ENCODE data around the gene NCOA1. TPM values are rescaled to one million over a fixed set of nuclear protein-coding genes. Genes with fewer than 3 reads are reported as not detected.

The NCOA1 gene
- total and polyA plus RNA-seq, 2 of the 4 experiments (the other 2 are of a cell fraction), result 6.7 to 11.3 TPM

- TF ChIP-seq SMC3 (IDR thresholded peaks at IDR 0.05; ENCODE audit: low read depth, low read length), result no peak
Observed at GRCh38 chr2:24722141-24722790, 231.2 kb downstream of the NCOA1 start (continued).

GRCh38 chr2:24723191-24723590 is 232.1 kb downstream of the NCOA1 start:
- no CpG with 5 or more reads among the region's 1 CpG for WGBS, 2 experiments (ENCODE audit: extremely low coverage in 2 of 2, insufficient read length in 1 of 2)
- H3K4ac ChIP-seq (ENCODE audit: low read depth, low read length), result no peak overlapping the region

More at GRCh38 chr2:24723191-24723590, 232.1 kb downstream of the NCOA1 start:
- no peak for ATAC-seq (ENCODE audit: low read depth)
- no peak overlapping the region for H2AK9ac ChIP-seq (replicated peaks; ENCODE audit: low read depth, low read length, poor library complexity)
- H3K56ac ChIP-seq (ENCODE audit: extremely low read depth, insufficient read depth, low read length), result no peak overlapping the region
- TF ChIP-seq BHLHE40 (IDR thresholded peaks at IDR 0.05; ENCODE audit: low read depth, low read length), result no peak
- TF ChIP-seq CEBPB (IDR thresholded peaks at IDR 0.05; ENCODE audit: low read depth, low read length), result no peak
- TF ChIP-seq CHD1 (IDR thresholded peaks at IDR 0.05; ENCODE audit: low read depth, low read length), result no peak
- no peak for TF ChIP-seq MAZ (IDR thresholded peaks at IDR 0.05; ENCODE audit: borderline replicate concordance, low read depth, low read length)
- no peak for TF ChIP-seq USF2 (IDR thresholded peaks at IDR 0.05; ENCODE audit: low read depth, low read length)
- H3K4me1 ChIP-seq (ENCODE audit: control insufficient read depth, insufficient read depth, low read length), result peaks cover 2% of the 10 kb centered on the region; the same call in 1 of the 2 replicates
- ChIA-PET CTCF (no interaction called here), POLR2A (ENCODE audit: unreplicated experiment) (no interaction called here)
- H3K18ac ChIP-seq (ENCODE audit: low read depth, low read length), result no peak overlapping the region
- DNase-seq, result no peak
- no peak overlapping the region for H3K14ac ChIP-seq (replicated peaks; ENCODE audit: low read depth, low read length)
- 0 out of 2 replicates have a peak, but pooled peaks cover 1% of the 10 kb centered on the region for H3K36me3 ChIP-seq (ENCODE audit: control insufficient read depth, insufficient read depth, low read length)
- no peaks in the 10 kb centered on the region for H3K79me1 ChIP-seq (ENCODE audit: low read depth in 1 of 2, low read length in 2 of 2)
- no peaks in the 10 kb centered on the region for H3K9me3 ChIP-seq (ENCODE audit: control insufficient read depth, insufficient read depth, low read length)
- H3K23ac ChIP-seq (ENCODE audit: low read depth, low read length), result no peak overlapping the region
- no peak overlapping the region for H2BK5ac ChIP-seq (ENCODE audit: low read depth, low read length, poor library complexity, severe bottlenecking)
- H3K27ac ChIP-seq (ENCODE audit: insufficient read depth, low read length), result no peak overlapping the region
- no peak overlapping the region for H4K91ac ChIP-seq (ENCODE audit: insufficient read depth, low read depth, low read length)
- H2BK15ac ChIP-seq (ENCODE audit: low read depth, low read length), result no peak overlapping the region
- no peaks in the 10 kb centered on the region for H3K27me3 ChIP-seq (ENCODE audit: control insufficient read depth, insufficient read depth, low read length)
- no peak overlapping the region for H2AFZ ChIP-seq (replicated peaks; ENCODE audit: low read length, poor library complexity)
- H4K8ac ChIP-seq (ENCODE audit: low read depth in 2 of 2, low read length in 2 of 2), result no peak overlapping the region
- no peak overlapping the region for H2BK20ac ChIP-seq (ENCODE audit: low read depth, low read length)
- dilution Hi-C loops (cut with HindIII; ENCODE audit: low sequenced_read_pairs, unreplicated experiment) (no loop called here), in situ Hi-C loops (cut with MboI; ENCODE audit: low sequenced_read_pairs) (no loop called here), intact Hi-C loops (cut with micrococcal nuclease) (no loop called here)
- H3K9me1 ChIP-seq (ENCODE audit: insufficient read depth, low read length), result no peaks in the 10 kb centered on the region
- no peaks in the 10 kb centered on the region for H4K20me1 ChIP-seq (ENCODE audit: insufficient read depth, low read length)
- BruUV-seq (replicated peaks), result no TSS peak
- H3K4me2 ChIP-seq (ENCODE audit: low read depth, low read length), result no peak overlapping the region
- H3K9ac ChIP-seq (ENCODE audit: low read depth, low read length), result no peak overlapping the region
- H2AK5ac ChIP-seq (ENCODE audit: low read depth, low read length), result no peak overlapping the region
- no peak overlapping the region for H3K4me3 ChIP-seq (ENCODE audit: insufficient read depth, low read depth, low read length)
- H2BK120ac ChIP-seq (ENCODE audit: low read depth, low read length), result no peak overlapping the region
- no peak overlapping the region for H4K5ac ChIP-seq (ENCODE audit: low read depth, low read length)

All from IMR-90 (cell line).